Panc1 (cell line): ENCODE measurements around the gene FIG4. TPM values are rescaled to one million over a fixed set of nuclear protein-coding genes. Genes with fewer than 3 reads are reported as not detected.

Experiments
- ATAC-seq: fragments of 200-7000 bp; cut with Tn5 transposase; 2 replicates; pipeline ENCODE4 v1.9.1; 2020; ENCODE audit warnings: mild to moderate bottlenecking, moderate library complexity
- BruUV-seq: library from RNA; stranded (reverse); fragments of 400-500 nt; replicated peaks from 2 replicates; lab custom pipeline; 2021; lab: Mats Ljungman, UMichigan
- CTCF ChIA-PET: fragments of 300-600 bp; sonication (Branson Sonifier 250); formaldehyde crosslinking; loops from one replicate; lab custom pipeline; 2022; ENCODE audit warnings: antibody characterized with exemption; lab: Charles Lee
- POLR2A ChIA-PET: fragments of 300-600 bp; sonication (Branson Sonifier 250); formaldehyde crosslinking; loops from one replicate; lab custom pipeline; 2022; ENCODE audit warnings: antibody characterized with exemption; lab: Charles Lee
- DNase-seq: peaks from one replicate; pipeline ENCODE4 v3.0.0-alpha.2; 2010; ENCODE audit warnings: low read depth, low spot score
- H3K27ac ChIP-seq: 2 replicates; pipeline ENCODE4 v1.5.1; 2011; ENCODE audit warnings: mild to moderate bottlenecking, low read length, inconsistent platforms
- H3K27me3 ChIP-seq: fragments of 200-500 bp; sonication (Bioruptor generic); 2 replicates; pipeline ENCODE4 v1.6.0; 2014; ENCODE audit warnings: low read length, inconsistent platforms; ENCODE audit not compliant: control insufficient read depth, insufficient read depth
- H3K36me3 ChIP-seq: fragments of 200-500 bp; sonication (Bioruptor generic); 2 replicates; pipeline ENCODE4 v1.5.1; 2014; ENCODE audit warnings: inconsistent platforms, mild to moderate bottlenecking, low read length, moderate library complexity; ENCODE audit not compliant: control insufficient read depth, insufficient read depth
- H3K4me1 ChIP-seq: 2 replicates; pipeline ENCODE4 v1.5.1; 2011; ENCODE audit warnings: inconsistent platforms, mild to moderate bottlenecking, low read length, moderate library complexity; ENCODE audit not compliant: control insufficient read depth, insufficient read depth
- H3K4me3 ChIP-seq, 2 experiments: 2 replicates each; pipeline ENCODE4 v1.5.1; 2011 to 2012; ENCODE audit warnings: low read depth in 2 of 2, low read length in 2 of 2, mild to moderate bottlenecking in 2 of 2, inconsistent platforms in 1 of 2, moderate library complexity in 1 of 2
- H3K9me3 ChIP-seq: fragments of 200-500 bp; sonication (Bioruptor generic); 2 replicates; pipeline ENCODE4 v1.5.1; 2014; ENCODE audit warnings: low read depth, mild to moderate bottlenecking, inconsistent platforms, low read length, moderate library complexity; ENCODE audit not compliant: control insufficient read depth, insufficient read depth
- POLR2AphosphoS5 ChIP-seq: IDR thresholded peaks from 2 replicates; pipeline ENCODE4 v1.6.1; 2012; ENCODE audit warnings: mild to moderate bottlenecking, low read depth, low read length, moderate library complexity
- REST ChIP-seq, 2 experiments: IDR thresholded peaks; 2 replicates each; pipeline ENCODE4 v1.6.1; 2011 to 2012; ENCODE audit warnings: low read depth in 2 of 2, control low read depth in 1 of 2, low read length in 1 of 2, mild to moderate bottlenecking in 1 of 2, moderate library complexity in 1 of 2; ENCODE audit not compliant: insufficient read depth in 1 of 2
- SIN3A ChIP-seq: IDR thresholded peaks from 2 replicates; pipeline ENCODE4 v1.6.1; 2012; ENCODE audit warnings: low read depth, mild to moderate bottlenecking, low read length, moderate library complexity, borderline replicate concordance; ENCODE audit not compliant: insufficient read depth
- TCF7L2 ChIP-seq: IDR thresholded peaks from 2 replicates; pipeline ENCODE4 v1.6.1; 2011; ENCODE audit warnings: mild to moderate bottlenecking, low read depth, low read length, inconsistent platforms
- in situ Hi-C: cut with HindIII; loops from 2 replicates; pipeline ENCODE4 v1.10.0; 2016; ENCODE audit warnings: low sequenced_read_pairs, low pct_unique_long_range_greater_than_20kb
- intact Hi-C: fragments of 100-400 bp; cut with micrococcal nuclease; formaldehyde crosslinking; loops from one replicate; pipeline ENCODE4 v1.10.0; 2022; ENCODE audit not compliant: unreplicated experiment
- total RNA-seq: library from RNA; stranded (reverse); gene quantifications from one replicate; pipeline ENCODE4 v1.2.1, GENCODE V29; 2021; ENCODE audit not compliant: unreplicated experiment
- TF ChIP-seq, protein P1 (sequence below): fragments of 450-650 bp; IDR thresholded peaks from 2 replicates; pipeline ENCODE4 v1.5.1; 2017; ENCODE audit warnings: mild to moderate bottlenecking

Gene FIG4
- total RNA-seq, 1 experiment from 2014 or later: 19.0 TPM

DNA sequence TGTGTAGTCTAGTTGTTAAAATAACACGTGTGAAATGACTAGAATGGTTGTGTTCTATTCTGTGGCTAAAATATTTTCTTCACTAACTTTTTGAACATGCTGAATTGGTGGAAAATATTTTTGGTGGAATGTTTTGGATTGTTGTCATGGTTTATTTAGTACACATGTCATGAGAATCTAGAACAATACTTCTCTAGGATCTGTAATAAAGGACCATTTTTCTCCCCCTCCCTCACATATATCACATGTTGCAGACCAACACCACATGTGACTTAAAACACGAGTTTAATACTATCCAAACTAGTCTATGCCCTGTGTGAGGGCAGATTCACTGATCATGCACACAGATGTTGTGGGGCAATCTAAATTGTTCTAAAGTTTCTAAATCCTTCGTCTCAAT lies 29.2 kb downstream of the FIG4 start:
- TF ChIP-seq POLR2AphosphoS5 (no peak), REST (IDR thresholded peaks at IDR 0.05; ENCODE audit: insufficient read depth in 1 of 2, low read depth in 2 of 2, low read length in 1 of 2) (no peak), SIN3A (no peak)
- TF ChIP-seq, protein P1, sequence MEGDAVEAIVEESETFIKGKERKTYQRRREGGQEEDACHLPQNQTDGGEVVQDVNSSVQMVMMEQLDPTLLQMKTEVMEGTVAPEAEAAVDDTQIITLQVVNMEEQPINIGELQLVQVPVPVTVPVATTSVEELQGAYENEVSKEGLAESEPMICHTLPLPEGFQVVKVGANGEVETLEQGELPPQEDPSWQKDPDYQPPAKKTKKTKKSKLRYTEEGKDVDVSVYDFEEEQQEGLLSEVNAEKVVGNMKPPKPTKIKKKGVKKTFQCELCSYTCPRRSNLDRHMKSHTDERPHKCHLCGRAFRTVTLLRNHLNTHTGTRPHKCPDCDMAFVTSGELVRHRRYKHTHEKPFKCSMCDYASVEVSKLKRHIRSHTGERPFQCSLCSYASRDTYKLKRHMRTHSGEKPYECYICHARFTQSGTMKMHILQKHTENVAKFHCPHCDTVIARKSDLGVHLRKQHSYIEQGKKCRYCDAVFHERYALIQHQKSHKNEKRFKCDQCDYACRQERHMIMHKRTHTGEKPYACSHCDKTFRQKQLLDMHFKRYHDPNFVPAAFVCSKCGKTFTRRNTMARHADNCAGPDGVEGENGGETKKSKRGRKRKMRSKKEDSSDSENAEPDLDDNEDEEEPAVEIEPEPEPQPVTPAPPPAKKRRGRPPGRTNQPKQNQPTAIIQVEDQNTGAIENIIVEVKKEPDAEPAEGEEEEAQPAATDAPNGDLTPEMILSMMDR: no peak
- in situ Hi-C loops: loop anchor here (25.0 kb wide), 1 partner anchor 342 kb away; no protein-coding TSS in a partner anchor
- BruUV-seq: no TSS peak
- no peak for DNase-seq
- Histone ChIP-seq H3K9me3 (no peaks in the 10 kb centered on the region), H3K36me3 (no peaks in the 10 kb centered on the region), H3K4me3 (no peak overlapping the region), H3K27me3 (no peaks in the 10 kb centered on the region), H3K27ac (no peak overlapping the region), H3K4me1 (no peaks in the 10 kb centered on the region)
- POLR2A ChIA-PET: no interaction called here
- CTCF ChIA-PET: no interaction called here
- no peak for ATAC-seq
- intact Hi-C loops: no loop called here

GRCh38 chr6:109722011-109722410 lies 30.9 kb downstream of the FIG4 start:
- H3K4me1 ChIP-seq: no peaks in the 10 kb centered on the region
- CTCF ChIA-PET: no interaction called here
- H3K36me3 ChIP-seq: no peaks in the 10 kb centered on the region
- POLR2A ChIA-PET: no interaction called here
- intact Hi-C loops (no loop called here), in situ Hi-C loops (loop anchor here (25.0 kb wide), 1 partner anchor 340 kb away; no protein-coding TSS in a partner anchor)
- DNase-seq: no peak
- TF ChIP-seq POLR2AphosphoS5 (no peak), SIN3A (no peak), REST (IDR thresholded peaks at IDR 0.05; ENCODE audit: insufficient read depth in 1 of 2, low read depth in 2 of 2, low read length in 1 of 2) (no peak), TCF7L2 (no peak)
- TF ChIP-seq, protein P1: no peak
- BruUV-seq: no TSS peak
- H3K9me3 ChIP-seq: no peaks in the 10 kb centered on the region
- H3K27me3 ChIP-seq: no peaks in the 10 kb centered on the region
- no peak for ATAC-seq
- H3K4me3 ChIP-seq: no peak overlapping the region
- H3K27ac ChIP-seq: no peak overlapping the region
